Measurements from ENCODE around the gene AMOTL1.

GRCh38 chr11:94825031-94825430 is 56.9 kb downstream of the AMOTL1 start:
- TF ChIP-seq, protein P1, sequence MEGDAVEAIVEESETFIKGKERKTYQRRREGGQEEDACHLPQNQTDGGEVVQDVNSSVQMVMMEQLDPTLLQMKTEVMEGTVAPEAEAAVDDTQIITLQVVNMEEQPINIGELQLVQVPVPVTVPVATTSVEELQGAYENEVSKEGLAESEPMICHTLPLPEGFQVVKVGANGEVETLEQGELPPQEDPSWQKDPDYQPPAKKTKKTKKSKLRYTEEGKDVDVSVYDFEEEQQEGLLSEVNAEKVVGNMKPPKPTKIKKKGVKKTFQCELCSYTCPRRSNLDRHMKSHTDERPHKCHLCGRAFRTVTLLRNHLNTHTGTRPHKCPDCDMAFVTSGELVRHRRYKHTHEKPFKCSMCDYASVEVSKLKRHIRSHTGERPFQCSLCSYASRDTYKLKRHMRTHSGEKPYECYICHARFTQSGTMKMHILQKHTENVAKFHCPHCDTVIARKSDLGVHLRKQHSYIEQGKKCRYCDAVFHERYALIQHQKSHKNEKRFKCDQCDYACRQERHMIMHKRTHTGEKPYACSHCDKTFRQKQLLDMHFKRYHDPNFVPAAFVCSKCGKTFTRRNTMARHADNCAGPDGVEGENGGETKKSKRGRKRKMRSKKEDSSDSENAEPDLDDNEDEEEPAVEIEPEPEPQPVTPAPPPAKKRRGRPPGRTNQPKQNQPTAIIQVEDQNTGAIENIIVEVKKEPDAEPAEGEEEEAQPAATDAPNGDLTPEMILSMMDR (IDR thresholded peaks at IDR 0.05; ENCODE audit: borderline replicate concordance, extremely low read depth, low read length, poor library complexity, severe bottlenecking), result no peak
- TF ChIP-seq EZH2 (IDR thresholded peaks at IDR 0.05; ENCODE audit: borderline replicate concordance, low read depth, low read length, severe bottlenecking), result no peak
